PC-9 (cell line): Measurements from ENCODE around the gene TECTB. TPM values are rescaled to one million over a fixed set of nuclear protein-coding genes. Genes with fewer than 3 reads are reported as not detected.

Source experiments
- BruUV-seq: library from RNA; stranded (reverse); fragments of 400-500 nt; replicated peaks from 2 replicates; lab custom pipeline; 2021; lab: Mats Ljungman, UMichigan
- CTCF ChIA-PET: fragments of 300-600 bp; sonication (Branson Sonifier 250); formaldehyde crosslinking; loops from one replicate; lab custom pipeline; 2022; ENCODE audit warnings: antibody characterized with exemption; lab: Charles Lee
- POLR2A ChIA-PET: fragments of 300-600 bp; sonication (Branson Sonifier 250); formaldehyde crosslinking; loops from one replicate; lab custom pipeline; 2022; ENCODE audit warnings: antibody characterized with exemption; ENCODE audit not compliant: unreplicated experiment; lab: Charles Lee
- DNase-seq, 2 experiments: peaks; one replicate each; pipeline versions ENCODE4 v3.0.0 to v3.0.0-alpha.2; 2015 to 2022; ENCODE audit warnings: mixed read lengths in 1 of 2
- H2AFZ ChIP-seq: fragments of 200-600 bp; sonication (generic); 2 replicates; pipeline ENCODE4 v1.8.1; 2017; ENCODE audit warnings: antibody characterized with exemption
- H3F3A ChIP-seq: fragments of 200-600 bp; sonication (generic); 2 replicates; pipeline ENCODE4 v1.8.1; 2017; ENCODE audit warnings: antibody characterized with exemption, mild to moderate bottlenecking, low read depth; ENCODE audit not compliant: insufficient read depth
- H3K27ac ChIP-seq: fragments of 200-600 bp; sonication (generic); 2 replicates; pipeline ENCODE4 v1.6.1; 2016; ENCODE audit warnings: mixed run types
- H3K27me3 ChIP-seq: fragments of 200-600 bp; sonication (generic); 2 replicates; pipeline ENCODE4 v1.6.1; 2016; ENCODE audit warnings: low read depth, mixed run types; ENCODE audit not compliant: insufficient read depth
- H3K36me3 ChIP-seq: fragments of 200-600 bp; sonication (generic); 2 replicates; pipeline ENCODE4 v1.6.1; 2016; ENCODE audit warnings: low read depth, mixed run types
- H3K4me1 ChIP-seq: fragments of 200-600 bp; sonication (generic); replicated peaks from 2 replicates; pipeline ENCODE4 v1.6.1; 2016; ENCODE audit warnings: mixed run types; ENCODE audit not compliant: insufficient read depth
- H3K4me2 ChIP-seq: fragments of 200-600 bp; sonication (generic); 2 replicates; pipeline ENCODE4 v1.6.1; 2017; ENCODE audit warnings: mixed run types
- H3K4me3 ChIP-seq: fragments of 200-600 bp; sonication (generic); 2 replicates; pipeline ENCODE4 v1.6.1; 2016; ENCODE audit warnings: mixed run types
- H3K79me2 ChIP-seq: fragments of 200-600 bp; sonication (generic); 2 replicates; pipeline ENCODE4 v1.6.1; 2017; ENCODE audit warnings: low read depth, mixed run types
- H3K9me2 ChIP-seq: fragments of 200-600 bp; sonication (generic); 2 replicates; pipeline ENCODE4 v1.8.1; 2017; ENCODE audit warnings: mild to moderate bottlenecking; ENCODE audit not compliant: insufficient read depth
- H3K9me3 ChIP-seq: fragments of 200-600 bp; sonication (generic); 2 replicates; pipeline ENCODE4 v1.8.1; 2016; ENCODE audit warnings: low read depth; ENCODE audit not compliant: insufficient read depth
- H4K20me1 ChIP-seq: fragments of 200-600 bp; sonication (generic); 2 replicates; pipeline ENCODE4 v1.8.1; 2017; ENCODE audit not compliant: insufficient read depth
- CTCF ChIP-seq: fragments of 200-600 bp; sonication (generic); conservative IDR thresholded peaks from 2 replicates; pipeline ENCODE4 v1.6.1; 2017; ENCODE audit warnings: mixed run types, antibody characterized with exemption, mild to moderate bottlenecking, moderate library complexity
- EZH2 ChIP-seq: fragments of 200-600 bp; sonication (generic); IDR thresholded peaks from 2 replicates; pipeline ENCODE4 v1.8.0; 2017; ENCODE audit warnings: antibody characterized with exemption, low read depth
- intact Hi-C: fragments of 100-400 bp; cut with micrococcal nuclease; formaldehyde crosslinking; loops from one replicate; pipeline ENCODE4 v1.10.0; 2022; ENCODE audit not compliant: unreplicated experiment
- total RNA-seq: library from RNA; stranded (reverse); gene quantifications from 2 replicates; pipeline ENCODE4 v1.2.3, GENCODE V29; 2021

TECTB gene
- total RNA-seq, 1 experiment from 2014 or later = not detected

- Histone ChIP-seq H2AFZ (peak overlapping the region; percentile 62; the same call in 1 of the 2 replicates), H3K9me2 (no peaks in the 10 kb centered on the region), H3K27me3 (no peaks in the 10 kb centered on the region), H3K4me2 (no peak overlapping the region), H3F3A (no peaks in the 10 kb centered on the region), H3K9me3 (no peaks in the 10 kb centered on the region), H4K20me1 (no peaks in the 10 kb centered on the region), H3K36me3 (no peaks in the 10 kb centered on the region), H3K4me3 (no peak overlapping the region), H3K79me2 (no peaks in the 10 kb centered on the region), H3K4me1 (no peaks in the 10 kb centered on the region), H3K27ac (no peak overlapping the region)
- CTCF ChIA-PET = no interaction called here
- intact Hi-C loops = loop anchor here (5.0 kb wide), 1 partner anchor 122 kb away; no protein-coding TSS in a partner anchor
- POLR2A ChIA-PET = no interaction called here
- DNase-seq = peak in 1 of 2 experiments; percentile 58
- no TSS peak for BruUV-seq
- TF ChIP-seq CTCF (peak; percentile 83), EZH2 (no peak)
Observed at GRCh38 chr10:112314822-112315474, 31.7 kb downstream of the TECTB start.

- no peaks in the 10 kb centered on the region for H3F3A ChIP-seq
- no peaks in the 10 kb centered on the region for H3K9me2 ChIP-seq
- H3K36me3 ChIP-seq = no peaks in the 10 kb centered on the region
- no peaks in the 10 kb centered on the region for H3K4me1 ChIP-seq
- intact Hi-C loops = no loop called here
- no peaks in the 10 kb centered on the region for H4K20me1 ChIP-seq
- ChIA-PET CTCF (no interaction called here), POLR2A (no interaction called here)
- no peaks in the 10 kb centered on the region for H3K27me3 ChIP-seq
- H3K27ac ChIP-seq = no peak overlapping the region
- no peak for DNase-seq
- H3K4me3 ChIP-seq = no peak overlapping the region
- H3K4me2 ChIP-seq = no peak overlapping the region
- no TSS peak for BruUV-seq
- TF ChIP-seq CTCF (no peak), EZH2 (no peak)
- H3K9me3 ChIP-seq = no peaks in the 10 kb centered on the region
- H2AFZ ChIP-seq = no peak overlapping the region
- no peaks in the 10 kb centered on the region for H3K79me2 ChIP-seq
Observed at GRCh38 chr10:112327678-112328077, 44.5 kb downstream of the TECTB start.

GRCh38 chr10:112330162-112330561 lies 47.0 kb downstream of the TECTB start:
- intact Hi-C loops = no loop called here
- Histone ChIP-seq H4K20me1 (no peaks in the 10 kb centered on the region), H3F3A (no peaks in the 10 kb centered on the region), H3K36me3 (no peaks in the 10 kb centered on the region), H3K79me2 (no peaks in the 10 kb centered on the region), H3K9me2 (no peaks in the 10 kb centered on the region), H2AFZ (no peak overlapping the region), H3K4me2 (no peak overlapping the region), H3K4me3 (no peak overlapping the region), H3K9me3 (no peaks in the 10 kb centered on the region), H3K27ac (no peak overlapping the region), H3K27me3 (no peaks in the 10 kb centered on the region), H3K4me1 (no peaks in the 10 kb centered on the region)
- POLR2A ChIA-PET = no interaction called here
- no peak for DNase-seq
- BruUV-seq = no TSS peak
- CTCF ChIA-PET = no interaction called here
- TF ChIP-seq CTCF (no peak), EZH2 (no peak)
